Mucosa of descending colon (tissue), 3 donors: ENCODE data around the gene MAGI2. TPM values are rescaled to one million over a fixed set of nuclear protein-coding genes. Genes with fewer than 3 reads are reported as not detected.

ENCODE experiments used
- ATAC-seq: fragments of 200-7000 bp; cut with Tn5 transposase; one replicate; pipeline ENCODE4 v1.9.1; 2020; ENCODE audit warnings: mild to moderate bottlenecking, moderate library complexity
- DNase-seq, 3 donors: peaks; one replicate each; pipeline ENCODE4 v3.0.0-alpha.2; 2020
- H3K36me3 ChIP-seq: fragments of 200-600 bp; one replicate; pipeline ENCODE4 v1.8.0; 2021; ENCODE audit warnings: low read depth, mild to moderate bottlenecking
- H3K4me1 ChIP-seq: fragments of 200-600 bp; one replicate; pipeline ENCODE4 v1.8.0; 2021; ENCODE audit warnings: low read depth, mild to moderate bottlenecking
- H3K4me3 ChIP-seq: fragments of 200-600 bp; one replicate; pipeline ENCODE4 v1.8.0; 2021; ENCODE audit warnings: mild to moderate bottlenecking
- H3K9me3 ChIP-seq: fragments of 200-600 bp; one replicate; pipeline ENCODE4 v1.8.0; 2021; ENCODE audit warnings: mild to moderate bottlenecking
- intact Hi-C, 2 donors: fragments of 100-400 bp; cut with DNase I in 1 of 2; cut with micrococcal nuclease in 1 of 2; formaldehyde crosslinking; loops; one replicate each; pipeline versions ENCODE4 v1.11.0 to v1.11.1; 2022; cut with DNase I, micrococcal nuclease
- total RNA-seq, 3 donors: library from RNA; stranded (reverse); fragmentation: NEBNext Ultra II Directional in 2 of 3; extraction: Animal tissue kit (Norgen Biotek cat#: 25700) in 2 of 3; gene quantifications; one replicate each; pipeline versions ENCODE4 v1.2.1 to v1.2.4, GENCODE V29; 2021 to 2023
- TF ChIP-seq, protein P1 (sequence below): fragments of 200-600 bp; IDR thresholded peaks from one replicate; pipeline ENCODE4 v1.8.0; 2022; ENCODE audit warnings: antibody characterized with exemption, mild to moderate bottlenecking
- donor health status: DM: no; HTN: no; CAD: no; lungs with moderate emphysema.
- donor health status: DM: no; HTN: no; CAD: no.
- donor health status: DM: no; HTN: yes; CAD: no.

Gene MAGI2
- total RNA-seq, 3 donors from 2014 or later: 1.9 to 14.5 (median 2.7) TPM

GRCh38 chr7:79307376-79307775 lies 146.1 kb downstream of the MAGI2 start:
- Histone ChIP-seq H3K9me3 (no peaks in the 10 kb centered on the region), H3K4me1 (no peaks in the 10 kb centered on the region), H3K36me3 (no peaks in the 10 kb centered on the region), H3K4me3 (no peak overlapping the region)
- DNase-seq: no peak
- ATAC-seq: no peak
- intact Hi-C loops: no loop called here
- TF ChIP-seq, protein P1, sequence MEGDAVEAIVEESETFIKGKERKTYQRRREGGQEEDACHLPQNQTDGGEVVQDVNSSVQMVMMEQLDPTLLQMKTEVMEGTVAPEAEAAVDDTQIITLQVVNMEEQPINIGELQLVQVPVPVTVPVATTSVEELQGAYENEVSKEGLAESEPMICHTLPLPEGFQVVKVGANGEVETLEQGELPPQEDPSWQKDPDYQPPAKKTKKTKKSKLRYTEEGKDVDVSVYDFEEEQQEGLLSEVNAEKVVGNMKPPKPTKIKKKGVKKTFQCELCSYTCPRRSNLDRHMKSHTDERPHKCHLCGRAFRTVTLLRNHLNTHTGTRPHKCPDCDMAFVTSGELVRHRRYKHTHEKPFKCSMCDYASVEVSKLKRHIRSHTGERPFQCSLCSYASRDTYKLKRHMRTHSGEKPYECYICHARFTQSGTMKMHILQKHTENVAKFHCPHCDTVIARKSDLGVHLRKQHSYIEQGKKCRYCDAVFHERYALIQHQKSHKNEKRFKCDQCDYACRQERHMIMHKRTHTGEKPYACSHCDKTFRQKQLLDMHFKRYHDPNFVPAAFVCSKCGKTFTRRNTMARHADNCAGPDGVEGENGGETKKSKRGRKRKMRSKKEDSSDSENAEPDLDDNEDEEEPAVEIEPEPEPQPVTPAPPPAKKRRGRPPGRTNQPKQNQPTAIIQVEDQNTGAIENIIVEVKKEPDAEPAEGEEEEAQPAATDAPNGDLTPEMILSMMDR: no peak

DNA sequence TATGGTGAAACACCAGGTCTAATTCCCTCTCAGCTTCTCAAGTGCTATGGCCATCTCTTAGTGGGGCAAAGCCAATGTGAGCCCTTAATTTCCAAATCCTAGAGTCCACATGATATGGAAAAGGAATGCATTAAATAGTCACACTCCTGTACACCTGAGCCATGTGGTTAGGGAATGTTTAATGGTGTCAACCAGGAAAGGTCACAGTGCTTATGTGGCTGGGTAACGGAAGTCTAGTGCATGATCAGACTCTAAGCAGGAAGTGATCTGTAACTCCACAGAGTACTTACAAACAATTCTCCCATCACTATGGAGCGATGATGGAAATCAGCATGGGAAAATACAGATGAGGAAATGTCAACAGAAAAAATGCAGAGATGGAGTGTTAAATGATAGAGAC lies 148.8 kb downstream of the MAGI2 start:
- H3K4me3 ChIP-seq: no peak overlapping the region
- TF ChIP-seq, protein P1: no peak
- H3K4me1 ChIP-seq: no peaks in the 10 kb centered on the region
- DNase-seq: no peak
- intact Hi-C loops: no loop called here
- ATAC-seq: no peak
- no peaks in the 10 kb centered on the region for H3K9me3 ChIP-seq
- H3K36me3 ChIP-seq: no peaks in the 10 kb centered on the region

GRCh38 chr7:79302293-79302692 lies 151.2 kb downstream of the MAGI2 start:
- DNase-seq: no peak
- TF ChIP-seq, protein P1: no peak

DNA sequence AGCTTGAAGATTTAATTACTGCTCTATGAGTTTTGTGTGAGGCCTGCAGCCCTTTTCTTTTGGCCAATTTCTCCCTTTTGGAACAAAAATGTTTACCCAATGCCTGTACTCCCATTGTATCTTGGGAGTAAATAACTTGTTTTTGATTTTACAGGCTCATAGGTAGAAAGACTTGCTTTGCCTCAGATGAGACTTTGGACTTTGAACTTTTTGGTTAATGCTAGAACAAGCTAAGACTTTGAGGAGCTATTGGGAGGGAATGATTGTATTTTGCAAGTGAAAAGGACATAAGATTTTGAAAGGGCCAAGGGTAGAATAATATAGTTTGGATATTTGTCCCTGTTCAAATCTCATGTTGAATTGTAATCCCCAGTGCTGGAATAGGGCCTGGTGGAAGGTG lies 152.0 kb downstream of the MAGI2 start:
- intact Hi-C loops: no loop called here
- Histone ChIP-seq H3K9me3 (no peaks in the 10 kb centered on the region), H3K36me3 (no peaks in the 10 kb centered on the region), H3K4me1 (no peaks in the 10 kb centered on the region), H3K4me3 (no peak overlapping the region)
- no peak for ATAC-seq
- TF ChIP-seq, protein P1: no peak
- no peak for DNase-seq

More at GRCh38 chr7:79302293-79302692, 151.2 kb downstream of the MAGI2 start:
- Histone ChIP-seq H3K4me3 (no peak overlapping the region), H3K4me1 (no peaks in the 10 kb centered on the region), H3K9me3 (no peaks in the 10 kb centered on the region), H3K36me3 (no peaks in the 10 kb centered on the region)
- intact Hi-C loops: no loop called here
- ATAC-seq: no peak

DNA sequence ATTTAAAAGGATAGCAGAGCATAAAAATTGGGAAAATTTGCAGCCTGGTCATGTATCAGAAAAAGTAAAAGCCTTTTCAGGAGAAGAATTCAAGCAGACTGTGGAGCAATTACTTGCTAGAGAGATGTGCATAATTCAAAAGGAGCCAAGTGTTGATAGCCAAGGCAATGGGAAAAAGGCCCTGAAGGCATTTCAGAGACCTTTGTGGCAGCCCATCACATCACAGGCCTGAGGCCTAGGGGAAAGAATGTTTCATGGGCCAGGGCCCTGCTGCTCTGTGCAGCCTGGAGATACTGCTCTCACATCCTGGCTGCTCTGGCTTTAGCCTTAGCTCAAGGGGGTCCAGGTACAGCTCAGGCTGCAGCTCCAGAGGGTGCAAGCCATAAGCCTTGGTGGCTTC lies 152.9 kb downstream of the MAGI2 start:
- intact Hi-C loops: no loop called here
- H3K4me3 ChIP-seq: no peak overlapping the region
- H3K36me3 ChIP-seq: no peaks in the 10 kb centered on the region
- TF ChIP-seq, protein P1: no peak
- DNase-seq: no peak
- no peaks in the 10 kb centered on the region for H3K4me1 ChIP-seq
- ATAC-seq: no peak
- no peaks in the 10 kb centered on the region for H3K9me3 ChIP-seq

- peak in 1 of 3 donors; percentile 59 for DNase-seq
- ATAC-seq: no peak
- TF ChIP-seq, protein P1: peak; percentile 63
- no peaks in the 10 kb centered on the region for H3K9me3 ChIP-seq
- H3K4me3 ChIP-seq: no peak overlapping the region
- intact Hi-C loops: no loop called here
- no peaks in the 10 kb centered on the region for H3K4me1 ChIP-seq
- H3K36me3 ChIP-seq: no peaks in the 10 kb centered on the region
These were observed 155.2 kb downstream of the MAGI2 start for GRCh38 chr7:79298145-79298760.
